Mammary epithelial cell (primary cell): ENCODE data around the gene MROH7.

ENCODE experiments used
- EZH2 ChIP-seq: IDR thresholded peaks from 2 replicates; pipeline ENCODE4 v1.6.1; 2012; ENCODE audit warnings: low read length, inconsistent platforms, borderline replicate concordance
- TF ChIP-seq, protein P1 (sequence below), 2 donors: IDR thresholded peaks in 1 of 2; conservative IDR thresholded peaks in 1 of 2; 2 replicates each; pipeline ENCODE4 v1.5.1; 2011 to 2012; ENCODE audit warnings: inconsistent platforms in 2 of 2, low read length in 2 of 2, mild to moderate bottlenecking in 2 of 2, control low read depth in 1 of 2, low read depth in 1 of 2; ENCODE audit not compliant: insufficient read depth in 1 of 2; ENCODE audit errors: extremely low read depth in 1 of 2

- TF ChIP-seq, protein P1, sequence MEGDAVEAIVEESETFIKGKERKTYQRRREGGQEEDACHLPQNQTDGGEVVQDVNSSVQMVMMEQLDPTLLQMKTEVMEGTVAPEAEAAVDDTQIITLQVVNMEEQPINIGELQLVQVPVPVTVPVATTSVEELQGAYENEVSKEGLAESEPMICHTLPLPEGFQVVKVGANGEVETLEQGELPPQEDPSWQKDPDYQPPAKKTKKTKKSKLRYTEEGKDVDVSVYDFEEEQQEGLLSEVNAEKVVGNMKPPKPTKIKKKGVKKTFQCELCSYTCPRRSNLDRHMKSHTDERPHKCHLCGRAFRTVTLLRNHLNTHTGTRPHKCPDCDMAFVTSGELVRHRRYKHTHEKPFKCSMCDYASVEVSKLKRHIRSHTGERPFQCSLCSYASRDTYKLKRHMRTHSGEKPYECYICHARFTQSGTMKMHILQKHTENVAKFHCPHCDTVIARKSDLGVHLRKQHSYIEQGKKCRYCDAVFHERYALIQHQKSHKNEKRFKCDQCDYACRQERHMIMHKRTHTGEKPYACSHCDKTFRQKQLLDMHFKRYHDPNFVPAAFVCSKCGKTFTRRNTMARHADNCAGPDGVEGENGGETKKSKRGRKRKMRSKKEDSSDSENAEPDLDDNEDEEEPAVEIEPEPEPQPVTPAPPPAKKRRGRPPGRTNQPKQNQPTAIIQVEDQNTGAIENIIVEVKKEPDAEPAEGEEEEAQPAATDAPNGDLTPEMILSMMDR (conservative IDR thresholded peaks at IDR 0.05 in 1 of 2, IDR thresholded peaks at IDR 0.05 in 1 of 2; ENCODE audit: extremely low read depth in 1 of 2, insufficient read depth in 1 of 2, low read depth in 1 of 2, low read length in 2 of 2) = no peak
- TF ChIP-seq EZH2 = no peak
Measured at GRCh38 chr1:54750596-54750995, 109.0 kb downstream of the MROH7 start.
